GM12878 (cell line): ENCODE data around the gene HAPSTR1. TPM values are rescaled to one million over a fixed set of nuclear protein-coding genes. Genes with fewer than 3 reads are reported as not detected.

ENCODE experiments used
- ATAC-seq: fragments of 200-7000 bp; cut with Tn5 transposase; 3 replicates; pipeline ENCODE4 v1.9.1; 2020; ENCODE audit warnings: mild to moderate bottlenecking, moderate library complexity
- BruUV-seq: library from RNA; stranded (reverse); fragments of 400-500 nt; replicated peaks from 2 replicates; lab custom pipeline; 2021; lab: Mats Ljungman, UMichigan
- CTCF ChIA-PET: fragments of 300-600 bp; sonication (Branson Sonifier 250); formaldehyde crosslinking; extraction: SDS; loops from one replicate; lab custom pipeline; 2021; ENCODE audit warnings: inconsistent platforms; lab: Yijun Ruan, JAX
- POLR2A ChIA-PET: fragments of 350-600 bp; formaldehyde crosslinking; extraction: SDS; loops from one replicate; lab custom pipeline; 2021; ENCODE audit warnings: inconsistent platforms; lab: Charles Lee
- RAD21 ChIA-PET: fragments of 300-600 bp; sonication (Branson Sonifier 250); formaldehyde crosslinking; loops from one replicate; lab custom pipeline; 2023; ENCODE audit warnings: antibody characterized with exemption; ENCODE audit not compliant: unreplicated experiment; lab: Charles Lee
- SMC1A ChIA-PET: fragments of 300-600 bp; sonication (Branson Sonifier 250); formaldehyde crosslinking; loops from one replicate; lab custom pipeline; 2023; ENCODE audit not compliant: unreplicated experiment, uncharacterized antibody; lab: Charles Lee
- DNase-seq: peaks from one replicate; pipeline ENCODE4 v3.0.0-alpha.2; 2011; ENCODE audit warnings: low read depth, low spot score
- FAIRE-seq: peaks from 3 replicates; lab custom pipeline; 2011; peaks lifted over from hg19 to GRCh38; lab: Jason Lieb, UNC
- H2AFZ ChIP-seq: 2 replicates; pipeline ENCODE4 v1.6.0; 2011; ENCODE audit warnings: low read depth, low read length, control low read depth; ENCODE audit not compliant: control insufficient read depth
- H3K27ac ChIP-seq: 2 replicates; pipeline ENCODE4 v1.5.1; 2011; ENCODE audit warnings: control low read depth; ENCODE audit not compliant: control insufficient read depth, insufficient read depth
- H3K27me3 ChIP-seq, 2 experiments: replicated peaks in 1 of 2; 2 replicates each; pipeline versions ENCODE4 v1.6.0 to v1.6.1; 2011; ENCODE audit warnings: low read length in 1 of 2; ENCODE audit not compliant: control insufficient read depth in 2 of 2, insufficient read depth in 2 of 2
- H3K36me3 ChIP-seq, 2 experiments: 2 replicates each; pipeline ENCODE4 v1.5.1; 2011; ENCODE audit warnings: low read length in 1 of 2; ENCODE audit not compliant: control insufficient read depth in 2 of 2, insufficient read depth in 2 of 2
- H3K4me1 ChIP-seq: 2 replicates; pipeline ENCODE4 v1.6.1; 2011; ENCODE audit warnings: mild to moderate bottlenecking, low read length, moderate library complexity, mixed read lengths; ENCODE audit not compliant: control insufficient read depth, insufficient read depth
- H3K4me2 ChIP-seq: 2 replicates; pipeline ENCODE4 v1.6.0; 2011; ENCODE audit warnings: control low read depth; ENCODE audit not compliant: control insufficient read depth, insufficient read depth
- H3K4me3 ChIP-seq: fragments of 200-600 bp; sonication (generic); 2 replicates; pipeline ENCODE4 v1.5.1; 2016
- H3K79me2 ChIP-seq: 2 replicates; pipeline ENCODE4 v1.6.0; 2011; ENCODE audit warnings: low read length; ENCODE audit not compliant: control insufficient read depth, insufficient read depth
- H3K9ac ChIP-seq: 2 replicates; pipeline ENCODE4 v1.8.0; 2011; ENCODE audit warnings: low read length, control low read depth, mixed read lengths; ENCODE audit not compliant: control insufficient read depth, insufficient read depth
- H3K9me3 ChIP-seq: replicated peaks from 3 replicates; pipeline ENCODE4 v1.5.1; 2011; ENCODE audit warnings: mild to moderate bottlenecking, low read length; ENCODE audit not compliant: control insufficient read depth, insufficient read depth
- H4K20me1 ChIP-seq: 2 replicates; pipeline ENCODE4 v1.6.0; 2011; ENCODE audit not compliant: control insufficient read depth, insufficient read depth
- BRCA1 ChIP-seq: IDR thresholded peaks from 2 replicates; pipeline ENCODE4 v1.6.1; 2011; ENCODE audit warnings: low read depth, low read length, improper control_type of control experiment
- CBFB ChIP-seq: IDR thresholded peaks from 2 replicates; pipeline ENCODE4 v1.6.1; 2016; ENCODE audit warnings: antibody characterized with exemption, low read depth
- CHD1 ChIP-seq: IDR thresholded peaks from 2 replicates; pipeline ENCODE4 v1.6.1; 2012; ENCODE audit warnings: low read depth, low read length, improper control_type of control experiment
- DPF2 ChIP-seq: fragments of 450-650 bp; IDR thresholded peaks from 2 replicates; pipeline ENCODE4 v1.6.1; 2017; ENCODE audit warnings: mild to moderate bottlenecking
- POLR2AphosphoS5 ChIP-seq: IDR thresholded peaks from 2 replicates; pipeline ENCODE4 v1.6.1; 2011; ENCODE audit warnings: mild to moderate bottlenecking, low read length, inconsistent platforms
- RFX5 ChIP-seq: IDR thresholded peaks from 2 replicates; pipeline ENCODE4 v1.6.1; 2011; ENCODE audit warnings: low read depth, low read length, improper control_type of control experiment
- WGBS: methylation state at CpG from one replicate; pipeline ENCODE4 v1.1.6; 2016; ENCODE audit warnings: low lambda C conversion rate; ENCODE audit not compliant: insufficient replicate concordance, insufficient coverage; ENCODE audit errors: missing lambda C conversion rate; 5-methylcytosine and 5-hydroxymethylcytosine counted together
- in situ Hi-C: fragments of 300-500 bp; cut with MboI; formaldehyde crosslinking; loops from 9 replicates; pipeline ENCODE4 v1.14.3; 2018; ENCODE audit warnings: mixed read lengths
- intact Hi-C: fragments of 100-400 bp; cut with micrococcal nuclease; formaldehyde crosslinking; loops from one replicate; pipeline ENCODE4 v1.14.2; 2022; ENCODE audit not compliant: unreplicated experiment
- polyA plus RNA-seq, 11 experiments: library from polyadenylated mRNA; depleted of rRNA in 4 of 11; unstranded in 6 of 11; stranded (reverse) in 5 of 11; fragments of >200 nt; fragmentation: Nextera tagmentation in 4 of 11; fragmentation: Illumina TruSeq in 1 of 11; extraction: Ambion mirVana in 4 of 11; extraction: Trizol in 1 of 11; gene quantifications; 1 replicate in 1 of 11; 2 replicates in 10 of 11; pipeline versions ENCODE4 v1.2.1 to v1.2.3, GENCODE V29; 2011 to 2016; ENCODE audit warnings: inconsistent platforms in 2 of 11, missing spikeins in 2 of 11, low read depth in 1 of 11
- total RNA-seq, 4 experiments: library from RNA; depleted of rRNA in 3 of 4; stranded (reverse); fragments of >200 nt in 3 of 4; fragmentation: Illumina TruSeq in 1 of 4; extraction: Trizol in 1 of 4; gene quantifications; 2 replicates each; pipeline versions ENCODE4 v1.2.1 to v1.2.3, GENCODE V29; 2013 to 2021

The HAPSTR1 gene
- total and polyA plus RNA-seq, 10 of the 15 experiments (the other 5 are each of a cell fraction or from before 2014, with no cell fraction given): 8.7 to 52.5 (median 23.1) TPM

GRCh38 chr16:9109255-9109654 is 17.8 kb downstream of the HAPSTR1 start:
- CTCF ChIA-PET: interaction anchor here (1.3 to 1.8 kb wide), 2 partner anchors 12 to 25 kb away, joined by 5 to 6 read pairs; no protein-coding TSS in a partner anchor
- POLR2A ChIA-PET: interaction anchor here (1.4 kb wide), 1 partner anchor 8 kb away, joined by 4 read pairs; no protein-coding TSS in a partner anchor
- no peak for TF ChIP-seq CBFB
- no peak for TF ChIP-seq CHD1
- TF ChIP-seq POLR2AphosphoS5: peak; percentile 68; the same call in 1 of the 2 replicates
- no peak for TF ChIP-seq BRCA1
- no peak for TF ChIP-seq RFX5
- no peak for TF ChIP-seq DPF2

More at GRCh38 chr16:9109255-9109654, 17.8 kb downstream of the HAPSTR1 start:
- FAIRE-seq (no peak), DNase-seq (no peak), ATAC-seq (peak; percentile 20; the same call in 1 of the 3 replicates)
- RAD21 ChIA-PET: interaction anchor here (1.0 kb wide), 1 partner anchor 26 kb away, joined by 3 read pairs; no protein-coding TSS in a partner anchor
- no peak overlapping the region; the same call in 1 of the 2 replicates for H3K4me3 ChIP-seq
- in situ Hi-C loops (no loop called here), intact Hi-C loops (no loop called here)
- H3K9me3 ChIP-seq: no peaks in the 10 kb centered on the region
- H3K4me1 ChIP-seq: no peaks in the 10 kb centered on the region; the same call in 1 of the 2 replicates
- H3K9ac ChIP-seq: no peak overlapping the region
- H3K4me2 ChIP-seq: no peak overlapping the region
- H2AFZ ChIP-seq: no peak overlapping the region
- peaks cover 24 to 45% of the 10 kb centered on the region in 2 experiments for H3K36me3 ChIP-seq
- H3K27me3 ChIP-seq: no peaks in the 10 kb centered on the region
- no TSS peak for BruUV-seq
- peaks cover 23% of the 10 kb centered on the region for H4K20me1 ChIP-seq
- no peak overlapping the region for H3K27ac ChIP-seq
- SMC1A ChIA-PET: interaction anchor here (1.2 kb wide), 1 partner anchor 18 kb away, joined by 3 read pairs; no protein-coding TSS in a partner anchor
- H3K79me2 ChIP-seq: peaks cover 96% of the 10 kb centered on the region
- WGBS: 84% methylated on average over 4 of the region's 4 CpGs
